Activated naive CD4-positive, alpha-beta T cell treated with anti-CD3 and anti-CD28 coated beads for 36 hours (primary cell): ENCODE results near the gene TWNK. TPM values are rescaled to one million over a fixed set of nuclear protein-coding genes. Genes with fewer than 3 reads are reported as not detected.

Source experiments
- CTCF ChIA-PET: fragments of 350-600 bp; sonication (Branson Sonifier 250); formaldehyde crosslinking; loops from one replicate; lab custom pipeline; 2021; ENCODE audit warnings: antibody characterized with exemption; lab: Charles Lee
- DNase-seq: peaks from one replicate; pipeline ENCODE4 v3.0.0-alpha.2; 2020
- H3K27ac Mint-ChIP-seq: one replicate; pipeline ENCODE4 v1.8.0; 2021; ENCODE audit warnings: mild to moderate bottlenecking, mixed read lengths
- H3K27me3 Mint-ChIP-seq: one replicate; pipeline ENCODE4 v1.8.0; 2021; ENCODE audit warnings: low read depth, mixed read lengths
- H3K36me3 Mint-ChIP-seq: one replicate; pipeline ENCODE4 v1.8.0; 2021; ENCODE audit warnings: low read depth, mixed read lengths
- H3K4me1 Mint-ChIP-seq: one replicate; pipeline ENCODE4 v1.8.0; 2021; ENCODE audit warnings: low read depth, mixed read lengths
- H3K4me3 Mint-ChIP-seq: one replicate; pipeline ENCODE4 v1.8.0; 2021; ENCODE audit warnings: mild to moderate bottlenecking, moderate library complexity, mixed read lengths
- H3K9me3 Mint-ChIP-seq: one replicate; pipeline ENCODE4 v1.8.0; 2021; ENCODE audit warnings: mixed read lengths
- intact Hi-C: fragments of 100-400 bp; cut with micrococcal nuclease; formaldehyde crosslinking; loops from one replicate; pipeline ENCODE4 v1.15.1; 2023
- total RNA-seq, 2 experiments: library from RNA; stranded (reverse); gene quantifications; one replicate each; pipeline ENCODE4 v1.2.3, GENCODE V29; 2021

Gene TWNK
- total RNA-seq, 2 experiments from 2014 or later, result 10.4 to 11.4 TPM

- peaks cover 43% of the 10 kb centered on the region for H3K27me3 Mint-ChIP-seq
- intact Hi-C loops, result no loop called here
- H3K9me3 Mint-ChIP-seq, result no peaks in the 10 kb centered on the region
- no peak overlapping the region for H3K4me3 Mint-ChIP-seq
- no peak overlapping the region for H3K27ac Mint-ChIP-seq
- peaks cover 18% of the 10 kb centered on the region for H3K4me1 Mint-ChIP-seq
- DNase-seq, result no peak
- H3K36me3 Mint-ChIP-seq, result no peaks in the 10 kb centered on the region
- CTCF ChIA-PET, result interaction anchor here (0.6 to 7.2 kb wide), 11 partner anchors 10 to 125 kb away, joined by 3 to 94 read pairs (median 6); partner anchors contain the start of genes LZTS2, PDZD7 and SFXN3
Observed at GRCh38 chr10:101016814-101017213, 29.5 kb downstream of the TWNK start.

GRCh38 chr10:101018118-101018599 is 30.8 kb downstream of the TWNK start:
- CTCF ChIA-PET, result interaction anchor here (0.5 to 7.2 kb wide), 18 partner anchors 11 to 362 kb away, joined by 3 to 94 read pairs (median 10); partner anchors contain the start of genes KAZALD1, LZTS2, PDZD7 and SFXN3
- intact Hi-C loops, result loop anchor here (2.0 kb wide), 1 partner anchor 43 kb away; the partner anchor contains the start of gene KAZALD1
- H3K27ac Mint-ChIP-seq, result no peak overlapping the region
- H3K4me3 Mint-ChIP-seq, result no peak overlapping the region
- H3K27me3 Mint-ChIP-seq, result peaks cover 43% of the 10 kb centered on the region
- no peaks in the 10 kb centered on the region for H3K36me3 Mint-ChIP-seq
- H3K9me3 Mint-ChIP-seq, result no peaks in the 10 kb centered on the region
- H3K4me1 Mint-ChIP-seq, result peaks cover 13% of the 10 kb centered on the region
- DNase-seq, result no peak

- no peaks in the 10 kb centered on the region for H3K36me3 Mint-ChIP-seq
- H3K4me3 Mint-ChIP-seq, result no peak overlapping the region
- H3K27me3 Mint-ChIP-seq, result peaks cover 41% of the 10 kb centered on the region
- CTCF ChIA-PET, result interaction anchor here (0.6 to 7.2 kb wide), 19 partner anchors 10 to 123 kb away, joined by 3 to 94 read pairs (median 6); partner anchors contain the start of genes KAZALD1, LZTS2, PDZD7 and SFXN3
- H3K9me3 Mint-ChIP-seq, result no peaks in the 10 kb centered on the region
- intact Hi-C loops, result loop anchor here (1.0 to 2.0 kb wide), 2 partner anchors 42 to 49 kb away; partner anchors contain the start of gene KAZALD1
- DNase-seq, result peak; percentile 87
- no peak overlapping the region for H3K27ac Mint-ChIP-seq
- peaks cover 8% of the 10 kb centered on the region for H3K4me1 Mint-ChIP-seq
Observed at GRCh38 chr10:101018600-101019439, 31.5 kb downstream of the TWNK start.

GRCh38 chr10:101019440-101019703 is 32.0 kb downstream of the TWNK start:
- Mint-ChIP-seq H3K36me3 (no peaks in the 10 kb centered on the region), H3K27me3 (peaks cover 39% of the 10 kb centered on the region), H3K4me3 (no peak overlapping the region), H3K9me3 (no peaks in the 10 kb centered on the region), H3K27ac (no peak overlapping the region), H3K4me1 (peaks cover 6% of the 10 kb centered on the region)
- CTCF ChIA-PET, result interaction anchor here (0.6 to 7.2 kb wide), 18 partner anchors 9 to 122 kb away, joined by 3 to 94 read pairs (median 8); partner anchors contain the start of genes KAZALD1, LZTS2, PDZD7 and SFXN3
- no peak for DNase-seq
- intact Hi-C loops, result loop anchor here (1.0 to 2.0 kb wide), 2 partner anchors 41 to 49 kb away; partner anchors contain the start of gene KAZALD1

GRCh38 chr10:101020427-101021075 is 33.2 kb downstream of the TWNK start:
- CTCF ChIA-PET, result interaction anchor here (1.7 to 7.2 kb wide), 3 partner anchors 22 to 121 kb away, joined by 6 to 94 read pairs (median 20); partner anchors contain the start of gene LZTS2

GRCh38 chr10:101021239-101021638 is 33.9 kb downstream of the TWNK start:
- H3K4me3 Mint-ChIP-seq, result no peak overlapping the region
- intact Hi-C loops, result no loop called here
- no peak for DNase-seq
- peaks cover 6% of the 10 kb centered on the region for H3K4me1 Mint-ChIP-seq
- no peaks in the 10 kb centered on the region for H3K9me3 Mint-ChIP-seq
- H3K27me3 Mint-ChIP-seq, result peaks cover 30% of the 10 kb centered on the region
- CTCF ChIA-PET, result no interaction called here
- no peak overlapping the region for H3K27ac Mint-ChIP-seq
- H3K36me3 Mint-ChIP-seq, result no peaks in the 10 kb centered on the region

More at GRCh38 chr10:101020427-101021075, 33.2 kb downstream of the TWNK start:
- intact Hi-C loops, result no loop called here
- peaks cover 6% of the 10 kb centered on the region for H3K4me1 Mint-ChIP-seq
- no peak overlapping the region for H3K27ac Mint-ChIP-seq
- DNase-seq, result no peak
- no peak overlapping the region for H3K4me3 Mint-ChIP-seq
- H3K9me3 Mint-ChIP-seq, result no peaks in the 10 kb centered on the region
- H3K27me3 Mint-ChIP-seq, result peaks cover 32% of the 10 kb centered on the region
- no peaks in the 10 kb centered on the region for H3K36me3 Mint-ChIP-seq

- H3K27ac Mint-ChIP-seq, result no peak overlapping the region
- CTCF ChIA-PET, result no interaction called here
- peaks cover 6% of the 10 kb centered on the region for H3K4me1 Mint-ChIP-seq
- peaks cover 25% of the 10 kb centered on the region for H3K27me3 Mint-ChIP-seq
- no peaks in the 10 kb centered on the region for H3K9me3 Mint-ChIP-seq
- H3K36me3 Mint-ChIP-seq, result no peaks in the 10 kb centered on the region
- no peak overlapping the region for H3K4me3 Mint-ChIP-seq
- intact Hi-C loops, result no loop called here
- no peak for DNase-seq
Observed at GRCh38 chr10:101021692-101022251, 34.4 kb downstream of the TWNK start.

GRCh38 chr10:101022967-101023705 is 35.8 kb downstream of the TWNK start:
- Mint-ChIP-seq H3K27me3 (peaks cover 14% of the 10 kb centered on the region), H3K4me1 (peaks cover 6% of the 10 kb centered on the region), H3K27ac (no peak overlapping the region), H3K9me3 (no peaks in the 10 kb centered on the region), H3K4me3 (no peak overlapping the region), H3K36me3 (no peaks in the 10 kb centered on the region)
- CTCF ChIA-PET, result interaction anchor here (1.0 kb wide), 1 partner anchor 8 kb away, joined by 4 read pairs; no protein-coding TSS in a partner anchor
- no peak for DNase-seq
- intact Hi-C loops, result no loop called here

GRCh38 chr10:101027106-101027720 is 39.9 kb downstream of the TWNK start:
- DNase-seq, result no peak
- no peaks in the 10 kb centered on the region for H3K27me3 Mint-ChIP-seq
- H3K4me1 Mint-ChIP-seq, result peaks cover 2% of the 10 kb centered on the region
- H3K9me3 Mint-ChIP-seq, result no peaks in the 10 kb centered on the region
- peak overlapping the region; percentile 12 for H3K27ac Mint-ChIP-seq
- no peaks in the 10 kb centered on the region for H3K36me3 Mint-ChIP-seq
- CTCF ChIA-PET, result interaction anchor here (1.8 to 7.8 kb wide), 2 partner anchors 11 to 30 kb away, joined by 4 to 88 read pairs; no protein-coding TSS in a partner anchor
- no peak overlapping the region for H3K4me3 Mint-ChIP-seq
- intact Hi-C loops, result no loop called here

GRCh38 chr10:101028446-101029337 is 41.3 kb downstream of the TWNK start:
- CTCF ChIA-PET, result interaction anchor here (0.7 to 7.8 kb wide), 5 partner anchors 12 to 31 kb away, joined by 3 to 88 read pairs (median 3); no protein-coding TSS in a partner anchor
- H3K27ac Mint-ChIP-seq, result no peak overlapping the region
- no peak overlapping the region for H3K4me3 Mint-ChIP-seq
- no peaks in the 10 kb centered on the region for H3K27me3 Mint-ChIP-seq
- no peaks in the 10 kb centered on the region for H3K36me3 Mint-ChIP-seq
- no peak for DNase-seq
- H3K4me1 Mint-ChIP-seq, result peaks cover 12% of the 10 kb centered on the region
- H3K9me3 Mint-ChIP-seq, result no peaks in the 10 kb centered on the region
- intact Hi-C loops, result no loop called here
